ENCODE measurements around the gene STARD9.
"Not testable (repeated sequence)": the region's sequence is repeated elsewhere in the genome, so short reads cannot be mapped to it uniquely, and the experiment has no call there.

Gene STARD9

DNA sequence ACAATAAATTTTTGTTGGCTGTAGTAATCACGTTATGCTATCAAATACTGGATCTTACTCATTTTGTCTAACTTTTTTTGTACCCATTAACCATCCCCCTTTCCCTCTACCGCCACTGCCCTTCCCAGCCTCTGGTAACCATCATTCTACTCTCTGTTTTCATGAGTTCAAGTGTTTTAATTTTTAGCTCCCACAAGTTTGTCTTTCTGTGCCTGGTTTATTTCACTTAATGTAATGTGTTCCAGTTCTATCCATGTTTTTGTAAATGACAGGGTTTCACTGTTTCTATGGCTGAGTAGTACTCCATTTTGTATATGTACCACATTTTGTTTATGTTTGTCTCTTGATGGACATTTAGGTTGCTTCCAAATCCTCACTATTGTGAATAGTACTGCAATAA is 52.1 kb downstream of the STARD9 start:
- DNase-seq (ENCODE audit: low read depth in 3 of 3): no peak

- DNase-seq (ENCODE audit: low read depth in 3 of 3): no peak
These were observed 53.4 kb downstream of the STARD9 start for GRCh38 chr15:42628761-42629160.

DNA sequence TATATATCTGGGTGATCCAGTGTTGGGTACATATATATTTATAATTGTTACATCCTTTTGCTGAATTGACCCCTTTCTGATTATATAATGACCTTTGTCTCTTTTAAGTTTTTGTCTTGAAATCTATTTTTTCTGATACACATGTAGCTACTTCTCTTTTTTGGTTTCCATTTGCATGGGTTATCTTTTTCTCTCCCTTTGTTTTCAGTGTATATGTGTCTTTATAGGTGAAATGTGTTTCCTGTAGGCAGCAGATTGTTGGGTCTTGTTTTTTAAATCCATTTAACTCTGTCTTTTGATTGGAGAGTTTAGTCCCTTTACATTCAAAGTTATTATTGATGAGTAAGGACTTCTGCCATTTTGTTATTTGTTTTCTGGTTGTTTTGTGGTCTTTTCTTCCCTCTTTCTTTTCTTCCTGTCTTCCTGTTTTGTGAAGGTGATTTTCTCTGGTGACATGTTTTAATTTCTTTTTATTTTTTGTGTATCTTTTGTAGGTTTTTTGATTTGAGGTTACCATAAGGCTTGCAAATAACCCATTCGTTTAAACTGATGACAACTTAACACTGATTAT is 56.8 kb downstream of the STARD9 start:
- no peak for DNase-seq (ENCODE audit: low read depth in 3 of 3)

DNA sequence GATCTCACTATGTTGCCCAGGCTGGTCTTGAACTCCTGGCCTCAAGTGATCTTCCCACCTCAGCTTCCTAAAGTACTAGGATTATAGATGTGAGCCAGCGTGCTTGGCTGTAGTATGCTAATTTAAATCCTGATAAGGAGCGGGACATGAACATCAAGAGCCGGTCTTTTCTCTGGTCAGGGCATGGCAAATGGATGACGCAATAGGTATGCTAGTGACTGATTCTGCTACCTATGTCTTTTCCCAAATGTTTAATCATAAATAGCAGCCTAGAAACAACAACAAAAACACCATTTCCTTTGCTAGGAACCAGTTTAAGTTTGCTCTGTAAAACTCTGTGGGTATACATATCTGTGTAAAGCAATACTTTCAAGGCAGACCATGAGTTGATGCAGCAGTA is 64.7 kb downstream of the STARD9 start:
- no peak for DNase-seq (ENCODE audit: low read depth in 3 of 3)

GRCh38 chr15:42650208-42651066 is 75.0 kb downstream of the STARD9 start:
- peak in 2 of 3 experiments; percentile 9 to 17 for DNase-seq (ENCODE audit: low read depth in 3 of 3)

- no peak for DNase-seq (ENCODE audit: low read depth in 3 of 3)
These were observed 90.4 kb downstream of the STARD9 start for GRCh38 chr15:42665827-42666226.

DNA sequence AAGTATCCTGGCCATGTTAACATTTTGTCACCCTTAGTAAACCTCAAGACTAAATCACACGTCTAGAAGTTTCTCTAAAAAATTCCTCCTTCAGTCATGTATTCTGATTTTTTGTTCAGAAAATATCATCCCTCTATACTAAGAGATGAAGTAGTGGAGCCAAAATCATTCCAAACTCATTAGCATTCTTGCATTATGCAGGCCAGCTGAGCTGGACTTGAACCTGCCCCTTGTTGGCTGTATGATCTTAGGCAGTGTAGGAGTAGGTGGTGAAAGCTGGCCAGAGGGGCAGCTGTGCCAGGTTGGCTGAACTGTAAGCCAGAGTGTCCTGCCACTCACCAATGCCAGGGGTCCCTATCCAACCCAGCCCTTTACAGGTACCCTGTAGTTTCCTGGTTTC is 92.4 kb downstream of the STARD9 start:
- no peak for DNase-seq (ENCODE audit: low read depth in 3 of 3)

- no peak for DNase-seq (ENCODE audit: low read depth in 3 of 3)
These were observed 95.0 kb downstream of the STARD9 start for GRCh38 chr15:42670451-42670850.

DNA sequence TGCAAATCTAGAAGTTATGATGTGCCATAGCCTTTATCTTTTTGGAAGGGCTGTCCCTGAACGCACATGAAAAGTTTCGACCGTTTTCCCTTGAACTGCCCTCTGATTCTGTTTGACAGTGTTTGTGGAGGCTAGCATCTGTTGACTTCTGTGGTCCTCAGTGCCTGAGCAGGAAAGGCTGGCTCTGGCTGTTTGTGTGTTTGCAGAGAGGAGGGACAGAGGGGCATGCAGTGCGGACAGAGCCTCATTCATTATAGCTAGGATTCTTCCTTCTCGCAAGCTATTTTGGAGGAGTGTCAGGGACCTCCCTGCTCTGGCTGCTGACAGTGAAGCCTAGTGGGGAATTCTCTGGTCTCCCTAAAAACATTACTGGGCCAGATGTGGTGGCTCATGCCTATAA is 97.0 kb downstream of the STARD9 start:
- DNase-seq (ENCODE audit: low read depth in 3 of 3): no peak

GRCh38 chr15:42674472-42674871 is 99.1 kb downstream of the STARD9 start:
- DNase-seq (ENCODE audit: low read depth in 3 of 3): no peak

DNA sequence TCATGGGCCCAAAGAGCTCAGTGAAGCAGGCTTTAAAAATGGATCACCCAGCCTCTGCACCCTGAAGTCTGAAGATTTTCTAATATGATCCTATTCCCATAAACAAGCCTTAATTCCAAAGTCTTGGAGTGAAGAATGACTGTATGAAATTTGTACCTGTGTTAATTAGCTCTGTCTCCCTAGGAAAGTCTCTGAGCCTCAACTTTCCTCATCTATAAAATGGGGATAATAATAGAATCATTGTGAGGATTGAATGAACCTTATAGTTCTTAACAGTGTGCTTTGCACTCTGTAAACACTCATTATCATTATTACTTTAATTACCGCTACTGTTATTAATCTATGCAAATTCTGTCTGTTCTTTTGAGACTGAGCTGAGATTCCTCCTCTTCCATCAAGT is 99.6 kb downstream of the STARD9 start:
- no peak for DNase-seq (ENCODE audit: low read depth in 3 of 3)

DNA sequence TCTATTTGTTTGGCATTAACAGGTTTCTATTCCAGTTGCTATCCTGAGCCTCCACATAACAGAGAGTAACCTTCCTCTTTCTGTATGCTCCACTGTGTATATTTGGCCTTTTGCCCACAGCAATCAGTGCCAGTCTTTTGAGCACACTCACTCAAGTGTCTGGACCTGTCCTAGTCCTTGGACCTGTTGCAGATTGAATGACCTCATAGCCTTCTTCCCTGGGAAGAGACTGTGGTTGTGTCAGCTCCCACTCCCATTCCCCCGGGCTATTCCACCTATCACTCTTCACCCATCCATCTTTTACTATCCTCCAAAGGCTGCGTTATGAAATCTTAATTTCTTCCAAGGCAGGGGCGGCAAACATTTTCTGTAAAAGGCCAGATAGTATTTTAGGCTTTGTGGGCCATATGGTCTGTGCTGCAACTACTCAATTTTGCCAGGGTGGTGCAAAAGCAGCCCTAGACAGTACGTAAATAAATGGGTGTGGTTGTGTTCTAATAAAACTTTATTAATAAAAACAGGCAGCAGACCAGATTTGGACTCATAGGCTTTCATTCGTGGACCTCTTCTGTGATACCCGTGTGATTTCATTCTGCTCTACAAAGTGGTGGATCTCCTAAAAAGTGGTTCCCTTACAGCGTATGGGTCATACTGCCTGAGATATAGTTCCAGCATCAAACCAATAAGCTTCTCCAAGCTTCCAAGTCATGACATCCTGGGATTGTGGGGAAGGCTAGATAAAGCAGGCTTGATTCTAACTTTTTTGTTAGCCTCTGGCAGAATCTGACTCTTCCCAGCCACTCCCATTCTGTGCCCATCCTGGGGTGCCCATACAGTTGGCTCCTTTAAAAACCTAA is 104.1 kb downstream of the STARD9 start:
- DNase-seq (ENCODE audit: low read depth in 3 of 3): no peak

GRCh38 chr15:42680142-42680482 is 104.7 kb downstream of the STARD9 start:
- not testable (repeated sequence) for DNase-seq (ENCODE audit: low read depth in 3 of 3)

GRCh38 chr15:42681119-42681518 is 105.7 kb downstream of the STARD9 start:
- no peak for DNase-seq (ENCODE audit: low read depth in 3 of 3)

- no peak for DNase-seq (ENCODE audit: low read depth in 3 of 3)
These were observed 110.9 kb downstream of the STARD9 start for GRCh38 chr15:42686281-42686680.

GRCh38 chr15:42687740-42688139 is 112.3 kb downstream of the STARD9 start:
- DNase-seq (ENCODE audit: low read depth in 3 of 3): no peak

GRCh38 chr15:42688301-42688700 is 112.9 kb downstream of the STARD9 start:
- DNase-seq (ENCODE audit: low read depth in 3 of 3): no peak

DNA sequence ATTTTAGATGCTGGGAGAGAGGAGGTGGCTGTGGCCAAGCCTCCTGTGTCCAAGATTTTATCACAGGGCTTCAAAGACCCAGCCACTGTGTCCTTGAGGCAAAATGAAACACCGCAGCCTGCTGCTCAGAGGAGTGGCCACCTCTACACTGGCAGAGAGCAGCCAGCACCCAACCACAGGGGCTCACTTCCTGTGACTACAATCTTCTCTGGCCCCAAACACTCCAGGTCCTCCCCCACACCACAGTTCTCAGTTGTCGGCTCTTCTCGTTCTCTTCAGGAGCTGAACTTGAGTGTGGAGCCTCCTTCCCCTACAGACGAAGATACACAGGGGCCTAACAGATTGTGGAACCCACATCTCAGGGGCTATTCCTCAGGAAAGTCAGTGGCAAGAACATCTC is 115.9 kb downstream of the STARD9 start:
- no peak for DNase-seq (ENCODE audit: low read depth in 3 of 3)

GRCh38 chr15:42691770-42692169 is 116.4 kb downstream of the STARD9 start:
- DNase-seq (ENCODE audit: low read depth in 3 of 3): no peak

DNA sequence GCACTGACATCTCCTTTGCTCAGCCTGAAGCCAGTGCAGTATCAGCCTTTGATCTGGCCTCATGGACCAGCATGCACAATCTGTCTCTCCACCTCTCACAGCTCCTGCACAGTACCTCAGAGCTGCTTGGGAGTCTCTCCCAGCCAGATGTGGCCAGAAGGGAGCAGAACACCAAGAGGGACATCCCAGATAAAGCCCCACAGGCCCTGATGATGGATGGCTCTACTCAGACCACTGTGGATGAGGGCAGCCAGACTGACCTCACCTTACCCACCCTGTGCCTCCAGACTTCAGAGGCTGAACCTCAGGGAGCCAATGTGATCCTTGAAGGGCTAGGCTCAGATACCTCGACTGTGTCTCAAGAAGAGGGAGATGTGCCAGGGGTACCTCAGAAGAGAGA is 117.1 kb downstream of the STARD9 start:
- no peak for DNase-seq (ENCODE audit: low read depth in 3 of 3)

DNA sequence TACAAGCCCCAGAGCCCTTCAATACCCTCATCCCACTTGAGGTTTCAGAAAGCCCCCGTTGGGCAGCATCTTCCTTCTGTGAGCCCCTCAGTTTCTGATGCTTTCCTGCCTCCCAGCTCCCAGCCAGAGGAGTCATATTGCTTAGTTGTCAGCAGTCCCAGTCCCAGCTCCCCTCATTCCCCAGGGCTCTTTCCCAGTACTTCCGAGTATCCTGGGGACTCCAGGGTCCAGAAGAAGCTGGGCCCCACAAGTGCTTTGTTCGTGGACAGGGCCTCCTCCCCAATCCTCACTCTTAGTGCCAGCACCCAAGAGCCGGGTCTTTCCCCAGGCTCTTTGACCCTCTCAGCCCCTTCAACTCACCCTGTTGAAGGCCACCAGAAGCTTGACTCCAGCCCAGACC is 117.6 kb downstream of the STARD9 start:
- no peak for DNase-seq (ENCODE audit: low read depth in 3 of 3)

DNA sequence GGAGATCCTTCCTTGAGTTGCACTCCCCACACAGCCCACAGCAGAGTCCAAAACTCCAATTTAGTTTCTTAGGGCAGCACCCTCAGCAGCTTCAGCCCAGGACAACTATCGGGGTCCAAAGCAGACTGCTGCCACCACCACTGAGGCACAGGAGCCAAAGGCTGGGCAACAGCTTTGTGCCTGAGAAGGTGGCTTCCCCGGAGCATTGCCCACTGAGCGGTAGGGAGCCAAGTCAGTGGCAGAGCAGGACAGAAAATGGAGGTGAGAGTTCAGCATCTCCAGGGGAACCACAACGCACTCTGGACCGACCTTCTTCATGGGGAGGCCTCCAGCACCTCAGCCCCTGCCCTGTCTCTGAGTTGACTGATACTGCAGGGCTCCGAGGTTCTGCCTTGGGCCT is 118.1 kb downstream of the STARD9 start:
- no peak for DNase-seq (ENCODE audit: low read depth in 3 of 3)

DNA sequence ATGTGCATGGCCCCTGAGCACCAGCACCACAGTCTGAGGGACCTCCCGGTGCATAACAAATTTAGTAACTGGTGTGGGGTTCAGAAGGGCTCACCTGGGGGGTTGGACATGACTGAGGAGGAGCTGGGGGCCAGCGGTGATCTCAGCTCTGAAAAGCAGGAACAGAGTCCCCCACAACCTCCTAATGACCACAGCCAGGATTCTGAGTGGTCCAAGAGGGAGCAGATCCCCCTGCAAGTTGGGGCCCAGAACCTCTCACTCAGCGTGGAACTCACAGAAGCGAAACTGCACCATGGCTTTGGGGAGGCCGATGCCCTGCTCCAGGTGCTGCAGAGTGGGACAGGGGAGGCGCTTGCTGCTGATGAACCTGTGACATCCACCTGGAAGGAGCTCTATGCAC is 118.5 kb downstream of the STARD9 start:
- no peak for DNase-seq (ENCODE audit: low read depth in 3 of 3)
